ENCODE results near the gene DHDH.

DHDH gene

DNA sequence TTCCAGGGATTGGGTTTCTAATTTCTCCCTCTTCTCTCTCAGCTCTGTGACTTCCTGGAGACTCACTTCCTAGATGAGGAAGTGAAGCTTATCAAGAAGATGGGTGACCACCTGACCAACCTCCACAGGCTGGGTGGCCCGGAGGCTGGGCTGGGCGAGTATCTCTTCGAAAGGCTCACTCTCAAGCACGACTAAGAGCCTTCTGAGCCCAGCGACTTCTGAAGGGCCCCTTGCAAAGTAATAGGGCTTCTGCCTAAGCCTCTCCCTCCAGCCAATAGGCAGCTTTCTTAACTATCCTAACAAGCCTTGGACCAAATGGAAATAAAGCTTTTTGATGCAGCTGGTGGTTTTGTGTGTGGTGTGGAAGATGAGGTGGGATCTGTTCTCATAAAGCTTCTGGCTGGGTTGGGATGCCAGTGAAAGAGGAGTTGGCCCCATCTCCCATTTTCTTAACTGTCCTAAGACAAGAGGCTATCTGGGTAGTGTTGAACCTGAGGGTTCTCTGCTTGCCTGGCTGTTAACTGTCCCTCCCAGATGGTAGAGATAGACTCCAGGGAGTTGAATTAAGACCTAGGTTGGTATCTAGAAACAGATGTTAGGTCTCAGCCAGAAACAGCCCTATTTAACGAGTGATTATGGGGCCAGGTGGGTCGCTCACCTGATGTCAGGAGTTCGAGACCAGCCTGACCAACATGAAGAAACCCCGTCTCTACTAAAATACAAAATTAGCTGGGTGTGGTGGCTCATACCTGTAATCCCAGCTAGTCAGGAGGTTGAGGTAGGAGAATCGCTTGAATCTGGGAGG lies 33.2 kb downstream of the DHDH start:
- no peak for DNase-seq (ENCODE audit: low spot score)

DNA sequence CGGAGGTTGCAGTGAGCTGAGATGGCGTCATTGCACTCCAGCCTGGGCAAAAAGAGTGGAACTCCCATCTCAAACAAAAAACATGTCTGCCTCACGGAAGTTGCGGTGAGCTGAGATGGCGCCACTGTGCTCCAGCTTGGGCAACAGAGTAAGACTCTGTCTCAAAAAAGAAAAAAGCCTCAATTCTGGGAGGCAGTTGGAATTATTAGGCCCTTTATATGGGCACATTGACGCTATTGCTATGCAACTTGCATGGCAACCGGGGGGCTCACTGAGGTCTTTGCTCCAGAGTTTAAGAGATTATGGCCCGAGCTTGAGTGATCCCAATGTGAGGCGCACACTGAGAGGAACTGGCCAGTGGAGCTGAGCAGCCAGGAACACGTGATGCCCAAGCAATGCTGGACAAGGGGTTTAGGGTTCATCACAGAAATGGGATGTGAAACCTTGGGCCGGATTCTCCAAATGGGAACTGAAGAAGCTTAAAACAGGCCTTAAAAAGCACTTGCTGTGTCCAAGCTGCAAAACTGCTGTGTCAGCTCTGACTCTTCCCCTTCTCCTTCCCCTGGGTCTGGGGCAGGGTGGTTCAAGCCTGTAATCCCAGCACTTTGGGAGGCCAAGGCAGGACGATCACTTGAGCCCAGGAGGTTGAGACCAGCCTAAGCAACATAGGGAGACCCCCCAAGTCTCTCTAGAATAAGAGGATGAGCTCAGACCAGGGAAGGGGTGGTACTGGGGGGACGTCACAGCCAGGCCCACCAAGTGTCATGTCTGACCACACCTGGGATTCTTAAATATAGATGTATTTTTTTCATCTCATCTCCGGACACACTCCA lies 34.1 kb downstream of the DHDH start:
- DNase-seq (ENCODE audit: low spot score), result no peak

DNA sequence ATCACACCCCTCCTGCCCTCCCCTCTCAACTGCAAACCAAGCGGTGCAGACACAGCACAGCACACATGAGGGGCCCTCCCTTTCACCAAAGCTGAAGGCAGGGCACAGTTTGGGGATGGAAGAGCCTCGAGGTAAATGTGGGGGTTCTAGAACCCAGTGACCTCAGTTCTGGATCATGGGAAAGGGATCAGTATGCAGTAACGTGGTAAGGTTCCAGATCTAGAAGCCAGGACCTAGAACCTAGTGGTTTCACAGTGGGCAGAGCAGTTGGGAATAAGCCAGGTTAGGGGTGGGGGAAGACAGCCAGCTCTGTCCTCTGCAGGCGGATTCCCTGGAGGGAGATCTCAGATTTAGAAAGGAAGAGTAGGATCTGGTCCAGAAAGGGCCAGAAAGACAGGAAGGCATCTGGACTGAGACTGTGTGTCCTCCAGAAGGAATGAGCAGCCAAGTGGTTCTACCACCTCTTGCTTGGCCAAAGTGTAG lies 34.7 kb downstream of the DHDH start:
- DNase-seq (ENCODE audit: low spot score), result no peak

DNA sequence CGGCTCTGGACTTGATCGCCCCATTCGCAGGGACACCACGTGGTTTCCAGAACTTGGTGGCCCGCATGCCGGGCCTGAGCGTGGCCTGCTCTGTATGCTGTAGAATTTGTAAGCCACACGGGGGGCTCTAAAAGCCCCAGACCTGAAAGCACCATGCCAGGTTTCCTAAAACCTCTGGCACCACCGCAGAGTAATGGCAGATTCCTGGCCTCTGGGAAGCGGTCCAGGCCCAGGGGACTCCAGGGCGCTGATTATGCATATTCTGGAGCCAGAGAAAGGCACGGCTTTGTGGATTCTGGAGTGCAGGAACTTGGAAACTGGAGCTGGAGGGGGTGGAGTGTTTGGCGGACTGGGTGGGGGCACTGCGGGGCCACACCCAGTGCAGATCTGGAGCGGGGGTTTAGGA lies 35.3 kb downstream of the DHDH start:
- no peak for DNase-seq (ENCODE audit: low spot score)

DNA sequence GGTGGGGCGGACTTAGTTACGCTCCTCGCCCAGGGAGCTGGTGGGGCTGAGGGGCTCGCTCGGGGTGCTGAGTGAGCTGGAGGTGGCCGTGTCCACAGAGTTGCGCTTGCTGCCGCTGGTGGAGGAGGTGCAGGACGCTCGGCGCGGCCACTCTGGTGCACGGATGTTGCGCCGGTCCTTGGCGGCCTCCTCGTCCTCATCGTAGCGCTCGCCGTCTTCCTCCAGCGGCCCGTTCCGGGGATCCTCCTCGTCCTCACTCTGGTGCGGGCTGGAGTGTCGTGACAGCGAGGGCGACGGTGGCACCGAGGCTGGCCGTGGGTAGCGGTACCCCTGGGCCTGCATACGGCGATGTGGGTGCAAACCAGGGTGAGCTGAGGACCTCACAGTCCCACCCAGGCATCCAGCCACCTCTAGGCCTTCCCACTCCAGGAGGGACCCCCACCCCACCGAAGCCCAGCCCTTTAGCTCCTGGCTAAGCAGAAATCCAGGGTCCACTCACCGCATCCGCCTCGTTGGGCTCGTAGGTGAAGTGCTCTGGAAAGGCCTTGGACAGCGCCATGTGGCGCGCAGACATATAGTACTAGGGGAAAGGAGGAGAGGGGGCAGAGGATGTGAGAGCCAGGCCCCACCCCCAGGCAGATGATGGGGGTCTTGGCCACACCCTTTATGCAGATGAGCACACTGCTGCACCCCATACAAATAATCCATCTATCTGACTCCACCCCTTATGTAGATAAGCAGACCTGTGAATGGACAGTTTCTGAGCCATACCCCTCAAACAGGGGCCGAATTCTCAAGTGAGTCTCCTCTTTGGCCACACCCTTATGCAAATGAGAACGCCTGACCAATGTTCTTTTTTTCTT lies 36.0 kb downstream of the DHDH start:
- peak; percentile 72 for DNase-seq (ENCODE audit: low spot score)

DNA sequence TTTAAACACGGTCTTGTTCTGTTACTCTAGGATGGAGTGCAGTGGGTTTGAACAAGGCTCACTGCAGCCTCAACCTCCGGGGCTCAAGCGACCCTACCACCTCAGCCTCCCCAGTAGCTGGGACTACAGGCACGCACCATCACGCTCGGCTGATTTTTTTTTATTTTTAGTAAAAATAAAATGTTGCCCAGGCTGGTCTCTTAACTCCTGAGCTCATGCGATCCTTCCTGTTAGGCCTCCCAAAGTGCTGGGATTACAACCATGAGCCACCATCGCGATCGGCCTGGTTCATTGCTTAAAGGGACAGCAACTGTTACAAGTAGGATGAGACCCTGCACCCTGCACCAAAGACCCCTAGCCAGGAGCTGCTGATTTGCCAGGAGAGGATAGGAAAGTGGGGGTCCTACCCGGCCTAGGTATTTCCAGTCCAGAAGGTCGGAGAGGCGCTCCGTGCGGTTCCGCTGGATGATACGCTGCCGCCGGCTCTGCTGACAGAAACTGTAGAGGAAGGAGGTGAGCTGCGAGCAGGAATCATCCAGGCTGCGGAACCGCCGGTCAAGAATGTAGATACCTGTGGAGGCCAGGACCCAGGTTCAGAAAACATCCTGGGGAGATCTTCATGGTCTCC lies 36.8 kb downstream of the DHDH start:
- no peak for DNase-seq (ENCODE audit: low spot score)

DNA sequence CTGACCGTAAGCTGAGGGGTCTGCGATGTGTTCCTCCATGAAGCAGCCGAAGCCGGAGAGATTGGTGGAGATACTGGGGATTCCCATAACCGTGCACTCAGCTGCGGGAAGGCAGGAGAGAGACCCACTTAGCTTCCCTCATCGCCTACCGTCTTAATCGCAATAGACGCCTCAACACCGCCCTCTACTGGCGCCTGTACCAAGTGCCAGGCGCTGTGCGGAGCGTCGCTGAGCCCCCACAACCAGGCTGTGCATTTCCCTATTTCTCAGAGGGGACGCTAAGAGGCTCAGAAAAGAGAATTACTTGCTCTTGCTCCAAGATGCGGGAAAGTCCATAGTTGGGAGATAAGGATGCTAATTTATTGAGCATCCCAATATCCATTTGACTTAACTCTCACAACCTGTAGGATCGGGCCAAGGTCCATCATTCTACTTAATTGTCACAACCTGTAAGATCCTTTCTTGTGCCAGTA lies 37.5 kb downstream of the DHDH start:
- peak; percentile 77 for DNase-seq (ENCODE audit: low spot score)

DNA sequence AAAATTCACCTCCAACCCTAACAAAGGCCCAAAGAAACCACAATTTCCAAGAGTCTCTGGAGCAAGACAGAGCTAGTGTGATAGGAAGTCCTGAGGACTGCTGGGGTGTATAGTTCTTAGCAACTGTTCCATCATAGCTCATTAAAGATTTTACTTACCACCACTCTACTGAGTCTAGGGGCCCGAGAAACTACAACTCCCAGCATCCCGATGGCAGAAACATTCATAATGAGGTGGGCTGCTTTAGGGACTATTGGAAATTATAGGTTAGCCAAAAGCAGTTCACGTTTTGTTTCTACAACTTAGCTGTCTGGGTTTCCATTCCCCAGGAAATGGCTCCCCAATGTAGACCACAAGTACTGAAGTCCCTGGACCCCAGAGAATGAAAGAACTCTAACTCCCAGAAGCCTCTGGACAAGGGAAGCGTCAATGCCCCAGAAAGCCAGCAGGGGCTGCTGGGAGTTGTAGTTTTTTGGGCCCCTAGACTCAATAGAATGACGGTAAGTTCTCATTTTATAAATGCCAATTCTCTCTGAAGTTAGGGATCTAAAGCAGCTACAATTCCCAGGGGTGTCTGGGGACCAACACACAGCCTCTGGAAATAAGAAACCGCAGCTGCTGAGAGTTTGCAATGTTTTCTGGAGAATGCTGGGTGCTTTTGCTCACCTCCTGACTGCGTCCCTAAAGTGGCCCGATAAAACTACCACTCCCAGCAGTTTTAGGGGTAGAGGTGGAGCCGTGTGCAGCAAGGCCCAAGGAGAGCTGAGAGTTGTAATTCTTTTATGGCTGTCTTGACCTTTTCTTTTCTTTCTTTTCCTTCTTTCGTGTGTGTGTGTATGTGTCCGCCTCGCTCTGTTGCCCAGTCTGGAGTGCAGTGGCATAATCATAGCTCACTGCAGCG lies 42.7 kb downstream of the DHDH start:
- DNase-seq (ENCODE audit: low spot score), result no peak

DNA sequence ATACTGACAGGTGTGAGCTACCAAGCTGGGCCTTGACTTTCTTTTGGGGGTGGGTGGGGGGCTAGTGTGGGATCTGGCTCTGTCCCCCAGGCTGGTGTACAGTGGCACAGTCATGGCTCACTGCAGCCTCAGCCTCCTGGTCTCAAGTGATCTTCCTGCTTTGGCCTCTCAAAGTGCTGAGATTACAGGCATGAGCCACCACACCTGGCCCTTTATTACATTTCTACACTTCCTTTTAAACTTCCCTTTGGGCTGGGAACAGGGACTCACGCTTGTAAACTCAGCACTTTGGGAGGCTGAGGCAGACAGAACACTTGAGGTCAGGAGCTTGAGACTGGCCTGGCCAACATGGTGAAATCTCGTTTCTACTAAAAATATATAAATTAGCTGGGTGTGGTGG lies 43.6 kb downstream of the DHDH start:
- DNase-seq (ENCODE audit: low spot score), result no peak

DNA sequence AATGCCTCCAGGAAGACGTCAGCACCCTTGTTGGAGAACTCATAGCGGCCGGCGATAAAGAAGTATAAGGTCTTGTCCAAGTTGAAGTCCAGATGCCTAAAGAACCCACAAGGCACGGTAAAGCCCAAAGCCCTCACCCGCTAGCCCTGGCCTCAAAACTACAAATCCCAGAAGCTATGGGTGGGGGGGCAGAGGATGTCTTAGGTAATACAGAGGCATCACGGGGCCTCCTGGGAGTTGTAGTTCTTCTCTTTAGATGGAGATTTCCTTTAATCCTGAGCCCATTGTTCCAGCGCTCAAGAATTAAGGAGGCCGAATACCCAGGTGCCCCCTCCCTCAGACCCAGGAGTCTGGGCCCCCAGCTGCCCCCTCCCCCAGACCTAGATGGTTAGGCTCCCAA lies 48.8 kb downstream of the DHDH start:
- no peak for DNase-seq (ENCODE audit: low spot score)

DNA sequence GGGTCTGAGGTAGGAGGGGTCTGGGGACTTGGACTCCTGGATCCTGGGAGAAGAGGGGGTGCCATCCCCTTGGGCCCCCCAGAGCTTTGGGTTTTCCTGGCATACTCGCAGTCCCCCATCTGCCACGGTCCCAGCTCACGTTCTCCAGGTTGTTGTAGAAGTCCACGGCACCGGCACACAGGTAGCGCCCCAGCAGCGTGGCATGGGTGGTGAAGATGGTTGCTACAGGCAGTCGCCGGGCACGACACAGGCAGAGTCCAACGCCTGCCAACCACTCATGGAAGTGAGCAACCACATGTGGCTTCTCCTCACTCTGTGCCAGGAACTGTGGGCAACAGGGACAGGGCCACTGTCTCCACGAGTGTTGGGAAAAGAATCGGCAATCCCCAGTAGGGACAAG lies 52.2 kb downstream of the DHDH start:
- no peak for DNase-seq (ENCODE audit: low spot score)

DNA sequence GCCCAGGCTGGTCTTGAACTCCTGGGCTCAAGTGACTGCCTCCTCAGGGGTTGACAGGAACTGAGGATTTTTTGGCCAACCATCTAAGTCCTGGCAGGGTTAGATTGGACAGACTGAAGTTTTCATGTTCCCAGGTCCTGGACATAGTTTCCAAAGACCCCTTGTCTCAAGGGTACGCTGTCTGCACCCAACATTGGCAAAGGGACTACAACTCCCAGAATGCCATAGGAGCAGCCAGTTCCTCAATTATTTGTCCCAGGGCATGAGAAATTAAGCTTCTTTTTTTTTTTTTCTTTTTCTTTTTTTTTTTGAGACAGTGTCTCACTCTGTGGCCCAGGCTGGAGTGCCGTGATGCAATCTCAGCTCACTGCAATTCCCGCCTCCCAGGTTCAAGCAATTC lies 52.7 kb downstream of the DHDH start:
- DNase-seq (ENCODE audit: low spot score), result no peak

DNA sequence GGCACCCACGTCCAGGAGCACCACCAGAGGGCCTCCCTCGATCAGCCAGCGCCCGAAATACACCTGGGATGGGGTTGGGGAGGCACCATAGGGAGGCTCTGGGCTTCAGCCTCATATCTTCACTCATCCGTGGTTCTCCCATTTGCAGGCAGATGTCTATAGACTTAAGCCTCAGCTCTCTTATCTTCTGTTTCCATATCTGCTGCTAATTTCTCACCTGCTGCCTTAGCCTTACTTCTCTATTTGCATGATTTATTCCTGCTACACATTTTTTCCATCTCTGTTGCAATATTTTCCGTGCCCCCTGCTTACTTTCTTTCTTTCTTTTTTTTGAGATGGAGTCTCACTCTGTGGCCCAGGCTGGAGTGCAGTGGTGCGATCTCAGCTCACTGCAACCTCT lies 53.8 kb downstream of the DHDH start:
- no peak for DNase-seq (ENCODE audit: low spot score)

DNA sequence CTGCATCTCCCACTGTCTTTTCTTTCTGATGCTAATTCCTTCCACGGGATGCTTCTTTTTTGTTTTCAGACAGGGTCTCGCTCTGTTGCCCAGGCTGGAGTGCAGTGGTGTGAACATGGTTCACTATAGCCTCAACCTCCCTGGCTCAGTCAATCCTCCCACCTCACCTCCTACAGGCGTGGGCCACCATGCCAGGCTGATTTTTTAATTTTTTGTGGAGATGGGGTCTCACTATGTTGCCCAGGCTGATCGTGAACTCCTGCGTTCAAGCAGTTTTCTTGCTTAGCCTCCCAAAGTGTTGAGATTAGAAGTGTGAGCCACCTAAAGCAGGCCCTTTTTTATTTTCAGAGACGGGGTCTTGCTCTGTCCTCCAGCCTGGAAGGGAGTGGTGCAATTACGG lies 54.8 kb downstream of the DHDH start:
- no peak for DNase-seq (ENCODE audit: low spot score)

DNA sequence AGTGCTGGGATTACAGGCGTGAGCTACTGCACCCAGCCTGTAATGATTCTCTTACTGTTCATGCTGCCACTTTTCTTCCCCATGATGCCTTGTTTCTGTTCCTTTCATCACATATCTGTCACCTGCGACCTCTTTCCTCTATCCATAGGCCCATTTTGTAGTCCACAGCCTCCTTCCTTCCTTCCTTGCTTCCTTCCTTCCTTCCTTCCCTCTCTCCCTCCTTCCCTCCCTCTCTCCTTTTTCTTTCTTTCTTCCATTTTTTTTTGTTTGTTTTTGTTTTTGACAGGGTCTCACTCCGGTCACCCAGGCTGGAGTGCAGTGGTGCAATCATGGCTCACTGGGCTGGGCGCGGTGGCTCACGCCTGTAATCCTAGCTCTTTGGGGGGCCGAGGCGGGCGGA lies 55.4 kb downstream of the DHDH start:
- DNase-seq (ENCODE audit: low spot score), result no peak

DNA sequence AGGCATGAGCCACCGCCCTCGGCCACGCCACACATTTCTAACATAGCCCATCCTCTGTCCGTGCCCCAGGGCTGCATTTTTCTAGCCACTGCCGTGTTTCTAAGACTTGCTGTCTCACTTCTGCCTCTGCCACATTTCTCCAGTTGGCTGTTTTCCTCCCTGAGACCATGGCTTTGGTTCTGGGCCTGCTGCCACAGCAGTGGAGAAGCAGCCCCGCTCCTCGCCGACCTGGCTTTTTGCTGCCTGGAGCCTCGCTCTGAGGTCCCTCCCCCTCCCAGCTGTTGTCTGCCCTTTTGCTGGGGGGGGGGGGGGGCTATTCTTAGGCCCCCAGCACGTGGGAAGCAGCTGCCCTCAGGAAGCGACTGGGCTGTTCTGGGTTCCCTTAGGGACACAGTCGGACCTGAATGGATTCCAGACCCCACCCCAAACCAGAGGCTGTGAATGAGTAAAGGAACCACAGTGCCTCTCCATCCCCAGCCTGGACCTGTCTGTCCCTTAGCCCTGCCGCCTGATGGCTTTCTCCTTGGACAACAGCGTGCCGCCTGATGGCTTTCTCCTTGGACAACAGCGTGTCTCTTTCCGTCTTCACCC lies 56.3 kb downstream of the DHDH start:
- no peak for DNase-seq (ENCODE audit: low spot score)

DNA sequence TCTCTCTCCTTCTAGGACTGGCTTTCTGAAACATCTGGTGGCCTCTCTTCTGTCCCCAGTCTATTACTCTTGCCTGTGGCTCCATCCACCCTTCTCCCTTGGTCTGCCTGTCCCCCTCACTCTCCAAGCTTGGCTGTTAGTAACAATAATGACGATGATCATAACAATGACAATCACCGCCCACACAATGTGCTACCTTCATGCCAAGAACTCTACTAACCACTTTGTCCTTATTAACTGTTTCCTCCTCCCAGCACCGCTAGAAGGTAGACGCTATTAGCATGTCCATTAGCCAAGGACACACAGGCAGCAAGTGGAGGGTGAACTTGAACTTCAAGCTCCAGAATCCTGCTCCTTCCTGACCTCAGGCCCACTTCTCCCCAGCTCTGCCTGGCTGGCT lies 56.9 kb downstream of the DHDH start:
- DNase-seq (ENCODE audit: low spot score), result no peak

DNA sequence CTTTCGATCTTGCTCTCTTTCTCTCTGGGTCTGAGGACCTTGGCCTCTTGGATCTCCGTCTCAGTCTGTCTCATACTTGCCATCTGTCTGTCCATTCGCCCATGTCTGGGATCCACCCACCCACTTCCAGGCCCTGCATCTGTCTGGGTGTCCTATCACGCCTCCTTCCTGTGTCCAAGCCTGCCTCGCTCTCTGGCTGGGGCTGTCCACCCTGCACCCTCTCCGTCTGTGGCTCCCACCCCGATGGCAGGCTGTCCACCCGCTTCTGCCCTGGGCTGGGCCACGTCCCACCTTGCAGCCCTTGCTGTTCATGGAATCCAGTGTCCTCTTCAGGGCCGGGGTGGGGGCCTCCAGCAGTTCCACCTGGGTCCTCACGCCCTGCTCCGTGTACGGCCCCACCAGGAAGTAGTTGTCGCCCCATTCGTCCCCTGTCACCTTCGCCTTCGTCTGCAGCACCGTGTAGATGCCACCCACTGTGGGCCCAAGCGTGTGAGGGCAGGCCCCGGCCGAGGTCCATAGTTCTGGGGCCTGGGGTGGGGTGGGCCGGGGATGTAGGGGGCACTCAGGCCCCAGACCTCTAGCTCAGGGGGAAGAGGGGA lies 57.6 kb downstream of the DHDH start:
- no peak for DNase-seq (ENCODE audit: low spot score)

DNA sequence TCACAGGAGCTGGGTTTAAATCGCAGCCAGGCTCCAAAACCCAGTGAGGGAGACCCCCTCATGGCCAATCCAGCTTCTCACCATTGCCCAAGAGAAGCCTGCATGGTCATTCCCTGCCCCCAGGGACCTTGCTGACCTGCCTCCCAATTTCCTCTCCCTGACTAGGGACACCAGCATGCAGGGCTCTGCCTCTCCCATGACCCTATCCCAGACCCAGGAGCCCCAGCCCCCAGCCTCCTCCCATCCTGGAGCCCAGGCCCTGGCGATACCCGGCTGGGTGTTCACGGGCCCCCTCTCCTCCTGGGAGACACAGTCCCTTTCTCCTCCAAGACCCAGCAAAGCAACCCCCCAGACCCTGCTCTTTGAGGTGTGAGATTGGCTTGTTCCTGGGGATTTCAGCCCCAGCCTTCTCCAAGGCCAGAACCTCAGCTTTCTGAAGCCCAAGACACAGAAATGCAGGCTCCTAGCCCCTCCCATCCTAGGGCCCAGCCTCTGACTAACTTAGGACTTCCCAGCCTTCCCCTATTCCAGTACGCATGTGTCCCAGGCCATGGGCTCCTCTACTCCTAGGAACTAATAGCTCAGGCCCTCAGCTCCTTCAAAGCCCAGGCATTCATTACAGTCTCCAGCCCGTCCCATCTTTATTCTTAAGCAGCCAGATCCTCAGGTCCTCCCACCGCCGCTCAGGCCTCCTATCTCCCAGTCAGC lies 58.5 kb downstream of the DHDH start:
- DNase-seq (ENCODE audit: low spot score), result peak; percentile 50
